Epithelial cell of proximal tubule (primary cell): ENCODE measurements around the gene GOLPH3. TPM values are rescaled to one million over a fixed set of nuclear protein-coding genes. Genes with fewer than 3 reads are reported as not detected.
"Not testable (repeated sequence)": the region's sequence is repeated elsewhere in the genome, so short reads cannot be mapped to it uniquely, and the experiment has no call there.

Experiments used
- DNase-seq: peaks from one replicate; pipeline ENCODE4 v3.0.0-alpha.2; 2011; ENCODE audit warnings: low read depth
- H3K4me3 ChIP-seq: 2 replicates; pipeline ENCODE4 v1.5.1; 2011; ENCODE audit warnings: low read depth, mild to moderate bottlenecking, low read length
- CTCF ChIP-seq: conservative IDR thresholded peaks from 2 replicates; pipeline ENCODE4 v1.5.1; 2012; ENCODE audit warnings: low read depth, mild to moderate bottlenecking, low read length
- total RNA-seq: library from RNA; depleted of rRNA; stranded (reverse); fragments of >200 nt; gene quantifications from 2 replicates; pipeline ENCODE4 v1.2.3, GENCODE V29; 2015

The GOLPH3 gene
- total RNA-seq, 1 donor from 2014 or later, result 65.0 TPM

GRCh38 chr5:32127711-32128110, 46.4 kb downstream of the GOLPH3 start:
- no peak overlapping the region for H3K4me3 ChIP-seq
- no peak for TF ChIP-seq CTCF
- DNase-seq, result no peak

GRCh38 chr5:32126691-32127090, 47.4 kb downstream of the GOLPH3 start:
- no peak for DNase-seq
- H3K4me3 ChIP-seq, result no peak overlapping the region
- no peak for TF ChIP-seq CTCF

GRCh38 chr5:32123889-32124676, 50.0 kb downstream of the GOLPH3 start:
- no peak for DNase-seq
- H3K4me3 ChIP-seq, result no peak overlapping the region
- no peak for TF ChIP-seq CTCF

- no peak for TF ChIP-seq CTCF
- DNase-seq, result no peak
- H3K4me3 ChIP-seq, result no peak overlapping the region
Observed at GRCh38 chr5:32123058-32123805, 50.9 kb downstream of the GOLPH3 start.

GRCh38 chr5:32118922-32119321, 55.2 kb downstream of the GOLPH3 start:
- not testable (repeated sequence) for DNase-seq

GRCh38 chr5:32116574-32117313, 57.4 kb downstream of the GOLPH3 start:
- no peak overlapping the region for H3K4me3 ChIP-seq
- no peak for TF ChIP-seq CTCF
- DNase-seq, result no peak

More at GRCh38 chr5:32118922-32119321, 55.2 kb downstream of the GOLPH3 start:
- not testable (repeated sequence) for H3K4me3 ChIP-seq

GRCh38 chr5:32115985-32116384, 58.1 kb downstream of the GOLPH3 start:
- TF ChIP-seq CTCF, result peak; percentile 24
- H3K4me3 ChIP-seq, result no peak overlapping the region
- no peak for DNase-seq
